Gastroesophageal sphincter (tissue), 4 donors: Measurements from ENCODE around the gene TGFBI. TPM values are rescaled to one million over a fixed set of nuclear protein-coding genes. Genes with fewer than 3 reads are reported as not detected.

Experiments
- ATAC-seq: fragments of 150-250 bp; one replicate; pipeline ENCODE4 v1.9.1; 2016; ENCODE audit warnings: mild to moderate bottlenecking, moderate library complexity
- H3K27ac ChIP-seq, 4 donors: fragments of 200-600 bp; sonication (generic) in 3 of 4; 1 replicate in 3 of 4; 2 replicates in 1 of 4; pipeline ENCODE4 v1.5.1; 2016 to 2019
- H3K27me3 ChIP-seq: fragments of 200-600 bp; sonication (generic); one replicate; pipeline ENCODE4 v1.5.1; 2019
- H3K36me3 ChIP-seq, 2 donors: fragments of 200-600 bp; sonication (generic); one replicate each; pipeline ENCODE4 v1.5.1; 2019; ENCODE audit warnings: control low read depth in 1 of 2
- H3K4me1 ChIP-seq, 3 donors: fragments of 200-600 bp; sonication (generic); 1 replicate in 2 of 3; 2 replicates in 1 of 3; pipeline ENCODE4 v1.5.1; 2016 to 2019; ENCODE audit warnings: control low read depth in 2 of 3
- H3K4me3 ChIP-seq, 2 donors: fragments of 200-600 bp; sonication (generic); one replicate each; pipeline ENCODE4 v1.5.1; 2019; ENCODE audit warnings: mild to moderate bottlenecking in 1 of 2, moderate library complexity in 1 of 2
- H3K9me3 ChIP-seq, 3 donors: fragments of 200-600 bp; sonication (generic); one replicate each; pipeline ENCODE4 v1.5.1; 2017 to 2019; ENCODE audit warnings: control low read depth in 2 of 3
- CTCF ChIP-seq, 4 experiments: fragments of 200-600 bp in 2 of 4; fragments of 450-650 bp in 2 of 4; sonication (generic) in 1 of 4; IDR thresholded peaks; one replicate each; pipeline ENCODE4 v1.5.1; 2017 to 2019; ENCODE audit warnings: antibody characterized with exemption in 4 of 4, mild to moderate bottlenecking in 2 of 4, moderate library complexity in 2 of 4
- EP300 ChIP-seq: sonication (generic); formaldehyde crosslinking; IDR thresholded peaks from one replicate; pipeline ENCODE4 v1.6.1; 2017; ENCODE audit warnings: antibody characterized with exemption, mild to moderate bottlenecking
- POLR2A ChIP-seq, 2 donors: fragments of 450-650 bp; IDR thresholded peaks; one replicate each; pipeline ENCODE4 v1.6.1; 2017; ENCODE audit warnings: antibody characterized with exemption in 2 of 2, mild to moderate bottlenecking in 2 of 2, moderate library complexity in 1 of 2
- POLR2AphosphoS5 ChIP-seq: sonication (generic); formaldehyde crosslinking; IDR thresholded peaks from one replicate; pipeline ENCODE4 v1.6.1; 2017; ENCODE audit warnings: antibody characterized with exemption
- whole genome bisulfite sequencing, 2 donors: methylation state at CpG; one replicate each; pipeline ENCODE4 v1.1.5; 2018; ENCODE audit warnings: low coverage in 1 of 2; 5-methylcytosine and 5-hydroxymethylcytosine counted together
- total RNA-seq, 4 donors: library from RNA; depleted of rRNA; stranded (reverse); fragments of >200 nt; gene quantifications; one replicate each; pipeline ENCODE4 v1.1.0, GENCODE V29; 2016

Gene TGFBI
- total RNA-seq, 4 donors from 2014 or later = 29.0 to 159 (median 112) TPM

DNA sequence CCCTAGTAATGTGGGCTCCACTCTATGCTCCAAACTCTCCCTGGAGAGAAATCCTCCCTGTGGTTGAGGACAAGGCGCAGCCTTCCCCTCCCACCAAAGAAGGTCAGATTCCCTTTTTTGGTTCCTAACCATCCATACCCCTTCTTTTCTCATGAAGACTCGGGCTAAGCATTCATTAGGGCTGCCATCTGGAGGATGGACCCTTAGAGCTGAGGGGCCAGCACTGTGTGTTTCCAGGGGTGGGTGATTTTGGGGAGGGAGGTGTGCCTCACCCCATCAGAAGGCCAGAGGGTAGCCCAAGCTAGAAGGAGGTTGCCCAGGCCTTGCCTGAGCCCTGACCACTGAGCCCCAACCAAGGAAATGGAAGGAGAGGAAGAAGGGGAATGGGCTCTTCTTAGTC, 36.8 kb downstream of the TGFBI start:
- Histone ChIP-seq H3K27ac (peak overlapping the region in 3 of 4 donors; percentile 71 to 78 (median 77)), H3K27me3 (no peaks in the 10 kb centered on the region), H3K4me1 (peaks cover 2 to 35% (median 20%) of the 10 kb centered on the region in 3 donors), H3K36me3 (peaks cover 0 to 27% of the 10 kb centered on the region in 2 donors), H3K9me3 (no peaks in the 10 kb centered on the region), H3K4me3 (no peak overlapping the region)
- no peak for TF ChIP-seq EP300
- TF ChIP-seq POLR2A (IDR thresholded peaks at IDR 0.05) = no peak
- ATAC-seq = no peak
- 80% methylated on average over 2 of the region's 2 CpGs; no CpG with 5 or more reads in 1 of the 2 donors for WGBS, 2 donors

DNA sequence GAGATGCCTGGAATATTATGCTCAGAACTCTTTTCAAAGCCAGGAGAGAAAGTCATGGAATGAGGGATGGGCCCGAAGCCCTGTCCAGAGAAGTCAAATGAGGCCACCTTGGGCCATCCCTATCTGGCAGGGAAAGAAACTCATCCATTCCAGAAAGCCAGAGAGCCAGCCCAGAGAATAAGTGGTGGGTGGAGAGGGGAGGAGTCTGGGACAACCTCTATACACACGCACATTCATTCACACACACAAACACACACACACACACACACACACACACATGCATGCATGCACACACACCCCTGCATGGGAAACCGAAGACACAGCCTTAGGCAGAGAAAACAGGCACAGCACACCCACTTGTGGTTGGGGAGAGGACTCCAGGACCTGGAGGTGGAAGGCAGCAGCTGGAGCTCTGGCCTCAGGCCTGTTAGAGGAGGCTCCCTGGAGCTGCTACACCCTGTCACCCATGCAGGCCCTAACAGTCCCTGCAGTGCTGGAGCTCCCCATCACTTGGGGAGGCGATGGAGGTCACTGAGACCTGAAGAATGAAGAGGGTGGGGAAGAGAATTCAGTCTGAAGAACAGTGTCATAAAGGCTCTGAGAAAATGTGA, 38.0 kb downstream of the TGFBI start:
- H3K4me3 ChIP-seq = no peak overlapping the region
- peaks cover 0 to 16% of the 10 kb centered on the region in 2 donors for H3K36me3 ChIP-seq
- no peaks in the 10 kb centered on the region for H3K27me3 ChIP-seq
- ATAC-seq = peak; percentile 81
- H3K4me1 ChIP-seq = peaks cover 2 to 35% (median 20%) of the 10 kb centered on the region in 3 donors
- WGBS, 2 donors = 0 to 44% methylated on average over 1 to 2 of the region's 4 CpGs
- TF ChIP-seq CTCF (IDR thresholded peaks at IDR 0.05) (peak in 3 of 4 experiments; percentile 34 to 45 (median 38)), POLR2AphosphoS5 (no peak)
- H3K9me3 ChIP-seq = no peaks in the 10 kb centered on the region
- peak overlapping the region; percentile 66 to 78 (median 74) for H3K27ac ChIP-seq

DNA sequence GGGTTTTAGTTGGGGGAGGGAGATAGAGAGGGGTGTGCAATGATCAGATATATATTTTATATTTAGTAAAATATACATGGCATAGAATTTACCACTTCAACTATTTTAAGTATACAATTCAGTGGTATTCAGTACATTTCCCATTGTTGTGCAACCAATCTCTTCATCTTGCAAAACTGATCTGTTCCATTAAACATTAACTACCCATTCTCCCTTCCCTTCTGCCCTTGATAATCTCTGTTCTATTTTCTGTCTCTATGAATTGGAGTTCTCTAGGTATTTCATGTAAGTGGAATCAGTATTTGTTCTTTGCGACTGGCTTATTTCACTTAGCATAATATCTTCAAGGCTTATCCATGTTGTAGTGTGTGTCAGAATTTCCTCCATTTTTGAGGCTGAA, 38.6 kb downstream of the TGFBI start:
- Histone ChIP-seq H3K4me1 (peaks cover 2 to 35% (median 20%) of the 10 kb centered on the region in 3 donors), H3K36me3 (peaks cover 0 to 9% of the 10 kb centered on the region in 2 donors), H3K27ac (peak overlapping the region in 2 of 4 donors; percentile 71 to 78), H3K4me3 (no peak overlapping the region), H3K27me3 (no peaks in the 10 kb centered on the region), H3K9me3 (no peaks in the 10 kb centered on the region)
- no peak for ATAC-seq
- TF ChIP-seq POLR2AphosphoS5 = no peak
- no peak for TF ChIP-seq POLR2A (IDR thresholded peaks at IDR 0.05)
- no peak for TF ChIP-seq EP300
- TF ChIP-seq CTCF (IDR thresholded peaks at IDR 0.05) = no peak
- 86 to 100% methylated on average over 1 of the region's 1 CpG for WGBS, 2 donors

- no peaks in the 10 kb centered on the region for H3K27me3 ChIP-seq
- WGBS, 2 donors = 60 to 76% methylated on average over 6 of the region's 9 CpGs
- peaks cover 2 to 19% (median 8%) of the 10 kb centered on the region in 3 donors for H3K4me1 ChIP-seq
- no peak for TF ChIP-seq POLR2AphosphoS5
- no peak for TF ChIP-seq CTCF (IDR thresholded peaks at IDR 0.05)
- no peak for TF ChIP-seq POLR2A (IDR thresholded peaks at IDR 0.05)
- TF ChIP-seq EP300 = no peak
- H3K9me3 ChIP-seq = no peaks in the 10 kb centered on the region
- H3K4me3 ChIP-seq = no peak overlapping the region
- H3K36me3 ChIP-seq = no peaks in the 10 kb centered on the region
- ATAC-seq = no peak
- peak overlapping the region in 2 of 4 donors; percentile 24 to 37 for H3K27ac ChIP-seq
Measured at GRCh38 chr5:136070486-136071285, 41.9 kb downstream of the TGFBI start.

DNA sequence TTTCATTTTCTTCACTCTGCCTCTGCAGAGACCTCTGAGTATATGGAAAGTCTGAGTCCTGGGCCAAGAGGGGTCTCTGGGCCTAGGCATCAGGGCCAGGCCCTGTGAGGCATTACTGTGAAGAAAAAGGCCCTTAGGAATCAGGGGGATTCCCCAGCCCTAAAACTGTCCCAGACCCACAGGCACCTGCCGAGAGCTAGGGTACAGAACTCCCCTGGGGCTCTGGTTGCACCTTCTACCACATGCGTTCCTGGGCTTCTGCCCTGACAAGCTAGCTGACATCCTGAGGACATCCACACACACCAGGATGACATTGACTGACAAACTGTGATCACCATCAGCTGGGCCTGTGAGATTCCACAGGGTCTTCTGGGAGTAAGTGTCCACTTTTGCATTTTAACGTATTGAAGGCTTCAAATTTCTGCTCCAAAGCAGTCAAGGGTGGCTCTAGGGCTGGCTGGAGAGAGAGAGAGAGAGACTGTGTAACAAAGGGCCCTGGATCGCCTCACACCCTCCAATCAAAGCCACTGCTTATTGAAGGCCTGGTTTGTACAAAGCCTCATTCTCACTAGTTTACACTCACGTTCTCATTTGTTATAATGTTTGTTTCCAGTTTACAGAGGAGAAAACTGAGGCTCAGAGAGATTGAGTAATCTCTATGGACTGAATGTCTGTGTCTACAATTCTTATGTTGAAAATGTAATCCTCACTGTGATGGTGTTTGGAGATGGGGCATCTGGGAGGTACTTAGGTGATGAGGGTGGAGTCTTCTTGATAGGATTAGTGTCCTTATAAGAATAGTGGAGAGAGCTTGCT, 45.1 kb downstream of the TGFBI start:
- ATAC-seq = no peak
- 91 to 100% methylated on average over 1 to 3 of the region's 5 CpGs for WGBS, 2 donors

More for the DNA sequence above, 45.1 kb downstream of the TGFBI start:
- Histone ChIP-seq H3K9me3 (no peaks in the 10 kb centered on the region), H3K27ac (no peak overlapping the region), H3K4me3 (no peak overlapping the region), H3K4me1 (no peaks in the 10 kb centered on the region), H3K36me3 (no peaks in the 10 kb centered on the region), H3K27me3 (no peaks in the 10 kb centered on the region)
- no peak for TF ChIP-seq POLR2AphosphoS5
- TF ChIP-seq CTCF (IDR thresholded peaks at IDR 0.05) = no peak
- TF ChIP-seq EP300 = no peak
- TF ChIP-seq POLR2A (IDR thresholded peaks at IDR 0.05) = no peak
